Measurements from ENCODE around the gene NF2.

Gene NF2

GRCh38 chr22:29734838-29735237 is 131.4 kb downstream of the NF2 start:
- no peak overlapping the region for H3K4me3 Mint-ChIP-seq
- no peaks in the 10 kb centered on the region for H3K27me3 Mint-ChIP-seq
- no peaks in the 10 kb centered on the region for H3K4me1 Mint-ChIP-seq
- H3K27ac Mint-ChIP-seq: no peak overlapping the region
- no peaks in the 10 kb centered on the region for H3K9me3 Mint-ChIP-seq
- DNase-seq: no peak
- H3K36me3 Mint-ChIP-seq (ENCODE audit: low read depth): peaks cover 2% of the 10 kb centered on the region
- no peak for ATAC-seq

GRCh38 chr22:29735416-29735815 is 132.0 kb downstream of the NF2 start:
- H3K27me3 Mint-ChIP-seq: no peaks in the 10 kb centered on the region
- DNase-seq: no peak
- H3K4me1 Mint-ChIP-seq: no peaks in the 10 kb centered on the region
- ATAC-seq: no peak
- H3K36me3 Mint-ChIP-seq (ENCODE audit: low read depth): peaks cover 2% of the 10 kb centered on the region
- H3K9me3 Mint-ChIP-seq: no peaks in the 10 kb centered on the region
- no peak overlapping the region for H3K27ac Mint-ChIP-seq
- no peak overlapping the region for H3K4me3 Mint-ChIP-seq

- Mint-ChIP-seq H3K4me1 (no peaks in the 10 kb centered on the region), H3K9me3 (no peaks in the 10 kb centered on the region), H3K27me3 (no peaks in the 10 kb centered on the region), H3K4me3 (no peak overlapping the region), H3K27ac (no peak overlapping the region), H3K36me3 (ENCODE audit: low read depth) (peaks cover 2% of the 10 kb centered on the region)
- ATAC-seq: no peak
- no peak for DNase-seq
These were observed 134.1 kb downstream of the NF2 start for GRCh38 chr22:29737251-29738117.

DNA sequence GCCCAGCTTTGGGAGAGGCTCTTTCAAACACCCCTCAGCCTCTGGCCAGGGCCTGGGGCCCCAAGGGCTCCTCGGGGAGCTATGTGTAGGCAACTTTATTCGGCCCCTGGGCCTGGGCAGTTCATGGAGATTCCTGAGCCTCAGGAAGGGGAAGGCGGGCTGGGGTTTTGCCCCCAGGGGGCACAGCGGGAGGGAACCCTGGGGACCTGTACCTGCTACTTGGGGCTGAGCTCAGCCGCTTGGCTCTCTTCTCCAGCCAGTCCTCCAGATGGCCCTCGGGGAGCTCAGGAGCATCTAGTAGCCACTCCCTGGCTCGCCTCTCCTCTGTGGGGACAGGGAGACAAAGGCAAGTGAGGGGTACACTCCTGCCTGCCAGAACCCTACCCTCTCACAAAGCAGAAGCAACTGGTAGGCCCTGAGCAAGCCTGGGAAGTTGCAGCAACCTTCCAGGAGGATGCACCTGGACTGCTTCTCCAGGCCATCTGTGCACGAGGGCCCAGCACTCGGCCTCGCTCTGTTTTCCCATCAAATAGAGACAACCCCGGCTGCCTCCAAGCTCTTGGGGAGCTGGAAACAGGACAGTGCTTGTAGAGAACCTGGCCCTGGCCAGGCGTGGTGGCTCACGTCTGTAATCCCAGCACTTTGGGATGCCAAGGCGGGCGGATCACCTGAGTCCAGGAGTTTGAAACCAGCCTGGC is 134.8 kb downstream of the NF2 start:
- Mint-ChIP-seq H3K27me3 (no peaks in the 10 kb centered on the region), H3K36me3 (ENCODE audit: low read depth) (peaks cover 2% of the 10 kb centered on the region), H3K27ac (no peak overlapping the region), H3K4me3 (no peak overlapping the region), H3K9me3 (no peaks in the 10 kb centered on the region), H3K4me1 (no peaks in the 10 kb centered on the region)
- DNase-seq (no peak), ATAC-seq (no peak)

- Mint-ChIP-seq H3K4me1 (no peaks in the 10 kb centered on the region), H3K27ac (no peak overlapping the region), H3K9me3 (no peaks in the 10 kb centered on the region), H3K27me3 (no peaks in the 10 kb centered on the region), H3K36me3 (ENCODE audit: low read depth) (peaks cover 2% of the 10 kb centered on the region), H3K4me3 (no peak overlapping the region)
- ATAC-seq: no peak
- no peak for DNase-seq
These were observed 136.0 kb downstream of the NF2 start for GRCh38 chr22:29739346-29739875.

- H3K9me3 Mint-ChIP-seq: no peaks in the 10 kb centered on the region
- ATAC-seq: no peak
These were observed 136.8 kb downstream of the NF2 start for GRCh38 chr22:29740216-29740615.

GRCh38 chr22:29741926-29742325 is 138.5 kb downstream of the NF2 start:
- H3K27me3 Mint-ChIP-seq: no peaks in the 10 kb centered on the region
- H3K9me3 Mint-ChIP-seq: no peaks in the 10 kb centered on the region
- DNase-seq (no peak), ATAC-seq (no peak)
- H3K4me1 Mint-ChIP-seq: no peaks in the 10 kb centered on the region
- no peak overlapping the region for H3K27ac Mint-ChIP-seq
- H3K4me3 Mint-ChIP-seq: no peak overlapping the region
- peaks cover 4% of the 10 kb centered on the region for H3K36me3 Mint-ChIP-seq (ENCODE audit: low read depth)

More at GRCh38 chr22:29740216-29740615, 136.8 kb downstream of the NF2 start:
- H3K4me1 Mint-ChIP-seq: no peaks in the 10 kb centered on the region
- no peak for DNase-seq
- no peak overlapping the region for H3K4me3 Mint-ChIP-seq
- peaks cover 4% of the 10 kb centered on the region for H3K36me3 Mint-ChIP-seq (ENCODE audit: low read depth)
- H3K27me3 Mint-ChIP-seq: no peaks in the 10 kb centered on the region
- no peak overlapping the region for H3K27ac Mint-ChIP-seq

DNA sequence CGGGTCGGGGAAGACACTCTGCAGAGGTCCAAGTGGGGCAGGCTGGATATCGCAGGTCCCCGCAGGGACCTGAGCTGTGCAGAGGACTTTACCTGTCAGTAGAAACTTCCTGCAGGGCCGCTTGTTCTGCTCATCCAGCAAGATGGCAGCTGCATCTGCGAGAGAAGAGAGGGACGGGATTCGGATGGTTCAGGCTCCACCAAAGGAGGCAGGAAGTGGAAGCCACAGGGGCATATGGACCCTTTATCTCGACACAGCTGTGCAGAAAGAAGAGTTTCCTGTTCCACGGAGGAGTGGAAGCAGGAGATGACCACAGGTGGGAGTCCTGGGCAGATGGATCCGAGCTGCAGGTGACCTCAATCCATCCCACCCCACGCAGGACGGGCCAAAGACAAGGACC is 138.9 kb downstream of the NF2 start:
- H3K9me3 Mint-ChIP-seq: no peaks in the 10 kb centered on the region
- no peaks in the 10 kb centered on the region for H3K27me3 Mint-ChIP-seq
- peaks cover 2% of the 10 kb centered on the region for H3K36me3 Mint-ChIP-seq (ENCODE audit: low read depth)
- no peak overlapping the region for H3K27ac Mint-ChIP-seq
- H3K4me3 Mint-ChIP-seq: no peak overlapping the region
- H3K4me1 Mint-ChIP-seq: no peaks in the 10 kb centered on the region
- DNase-seq: no peak
- ATAC-seq: no peak

GRCh38 chr22:29744902-29745301 is 141.5 kb downstream of the NF2 start:
- H3K4me3 Mint-ChIP-seq: no peak overlapping the region
- H3K36me3 Mint-ChIP-seq (ENCODE audit: low read depth): peaks cover 5% of the 10 kb centered on the region
- H3K27me3 Mint-ChIP-seq: no peaks in the 10 kb centered on the region
- DNase-seq (no peak), ATAC-seq (no peak)
- H3K4me1 Mint-ChIP-seq: no peaks in the 10 kb centered on the region
- H3K27ac Mint-ChIP-seq: no peak overlapping the region
- no peaks in the 10 kb centered on the region for H3K9me3 Mint-ChIP-seq

DNA sequence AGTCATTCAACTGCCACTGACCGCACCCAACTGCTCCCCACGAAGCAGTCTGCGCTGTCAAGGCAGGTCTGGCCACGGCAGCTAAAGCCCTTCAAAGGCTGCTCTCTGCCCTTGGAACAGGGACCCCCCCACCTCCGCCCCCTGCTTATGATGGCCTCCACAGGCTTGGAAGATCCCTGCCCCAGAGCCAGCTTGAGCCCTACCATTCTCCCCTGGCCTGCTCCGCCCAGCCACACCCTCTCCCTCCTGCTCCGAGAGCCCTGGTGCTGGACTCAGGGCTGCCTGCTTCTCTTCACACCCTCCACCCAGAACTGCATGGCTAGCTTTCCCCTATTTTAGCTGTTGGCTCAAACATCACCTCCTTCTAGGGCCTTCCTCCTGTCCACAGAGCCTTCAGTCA is 144.4 kb downstream of the NF2 start:
- no peaks in the 10 kb centered on the region for H3K9me3 Mint-ChIP-seq
- DNase-seq (no peak), ATAC-seq (no peak)
- peaks cover 7% of the 10 kb centered on the region for H3K4me1 Mint-ChIP-seq
- no peaks in the 10 kb centered on the region for H3K27me3 Mint-ChIP-seq
- no peak overlapping the region for H3K4me3 Mint-ChIP-seq
- no peak overlapping the region for H3K27ac Mint-ChIP-seq
- H3K36me3 Mint-ChIP-seq (ENCODE audit: low read depth): peaks cover 6% of the 10 kb centered on the region
